Endothelial cell of umbilical vein (primary cell): Measurements from ENCODE around the gene EDEM1. TPM values are rescaled to one million over a fixed set of nuclear protein-coding genes. Genes with fewer than 3 reads are reported as not detected.

Experiments
- BruUV-seq: library from RNA; stranded (reverse); fragments of 400-500 nt; replicated peaks from 2 replicates; lab custom pipeline; 2021; lab: Mats Ljungman, UMichigan
- CTCF ChIA-PET: fragments of 300-600, 350-600 bp; sonication (Branson Sonifier 250); formaldehyde crosslinking; loops from one replicate; lab custom pipeline; 2021; ENCODE audit warnings: antibody characterized with exemption, inconsistent platforms; lab: Charles Lee
- POLR2A ChIA-PET: fragments of 300-600, 350-600 bp; sonication (Branson Sonifier 250); formaldehyde crosslinking; loops from one replicate; lab custom pipeline; 2021; ENCODE audit warnings: antibody characterized with exemption, inconsistent platforms; lab: Charles Lee
- DNase-seq: peaks from one replicate; pipeline ENCODE4 v3.0.0-alpha.2; 2011; ENCODE audit warnings: low read depth, low spot score
- FAIRE-seq: peaks from 2 replicates; lab custom pipeline; 2011; peaks lifted over from hg19 to GRCh38; lab: Jason Lieb, UNC
- H2AFZ ChIP-seq: 2 replicates; pipeline ENCODE4 v1.6.0; 2012; ENCODE audit warnings: low read depth, low read length, control low read depth, inconsistent platforms
- H3K27ac ChIP-seq: 2 replicates; pipeline ENCODE4 v1.5.1; 2011; ENCODE audit warnings: low read depth, mild to moderate bottlenecking, control low read depth, low read length, moderate library complexity; ENCODE audit not compliant: insufficient read depth
- H3K27me3 ChIP-seq, 2 experiments: 2 replicates each; pipeline versions ENCODE4 v1.6.0 to v1.6.1; 2011; ENCODE audit warnings: low read length in 2 of 2, mixed read lengths in 1 of 2; ENCODE audit not compliant: control insufficient read depth in 2 of 2, insufficient read depth in 2 of 2
- H3K36me3 ChIP-seq, 2 experiments: 2 replicates in 1 of 2; 3 replicates in 1 of 2; pipeline ENCODE4 v1.5.1; 2011; ENCODE audit warnings: low read length in 2 of 2, mild to moderate bottlenecking in 1 of 2, moderate library complexity in 1 of 2; ENCODE audit not compliant: control insufficient read depth in 2 of 2, insufficient read depth in 2 of 2; ENCODE audit errors: extremely low read depth in 1 of 2
- H3K4me1 ChIP-seq: 3 replicates; pipeline ENCODE4 v1.5.1; 2011; ENCODE audit warnings: mild to moderate bottlenecking, low read length; ENCODE audit not compliant: control insufficient read depth, insufficient read depth; ENCODE audit errors: extremely low read depth
- H3K4me2 ChIP-seq: 2 replicates; pipeline ENCODE4 v1.6.1; 2011; ENCODE audit warnings: low read length, control low read depth, mixed read lengths; ENCODE audit not compliant: insufficient read depth
- H3K4me3 ChIP-seq, 3 experiments: fragments of 200-600 bp in 1 of 3; sonication (generic), shearing (Covaris generic) in 1 of 3; replicated peaks in 1 of 3; 2 replicates each; pipeline ENCODE4 v1.5.1; 2011 to 2016; ENCODE audit warnings: control low read depth in 3 of 3, low read length in 3 of 3, mild to moderate bottlenecking in 2 of 3, inconsistent platforms in 1 of 3, low read depth in 1 of 3, moderate library complexity in 1 of 3; ENCODE audit not compliant: insufficient read depth in 1 of 3
- H3K79me2 ChIP-seq: 2 replicates; pipeline ENCODE4 v1.6.0; 2012; ENCODE audit warnings: low read length, inconsistent platforms; ENCODE audit not compliant: control insufficient read depth, insufficient read depth
- H3K9ac ChIP-seq: replicated peaks from 2 replicates; pipeline ENCODE3; 2011; ENCODE audit warnings: low read length, control low read depth; ENCODE audit not compliant: insufficient read depth; ENCODE audit errors: extremely low read depth
- H3K9me1 ChIP-seq: replicated peaks from 3 replicates; pipeline ENCODE4 v1.6.0; 2011; ENCODE audit warnings: mild to moderate bottlenecking, low read length; ENCODE audit not compliant: control insufficient read depth, insufficient read depth; ENCODE audit errors: extremely low read depth
- H3K9me3 ChIP-seq: replicated peaks from 2 replicates; pipeline ENCODE4 v1.5.1; 2012; ENCODE audit warnings: low read length, inconsistent platforms; ENCODE audit not compliant: control insufficient read depth, insufficient read depth
- H4K20me1 ChIP-seq: replicated peaks from 2 replicates; pipeline ENCODE3; 2011; ENCODE audit warnings: mild to moderate bottlenecking, low read length; ENCODE audit not compliant: control insufficient read depth, insufficient read depth; ENCODE audit errors: extremely low read depth
- EZH2 ChIP-seq: IDR thresholded peaks from 2 replicates; pipeline ENCODE4 v1.6.1; 2012; ENCODE audit warnings: borderline replicate concordance, low read depth, mild to moderate bottlenecking, moderate library complexity, low read length, inconsistent platforms; ENCODE audit not compliant: severe bottlenecking
- FOS ChIP-seq: IDR thresholded peaks from 2 replicates; pipeline ENCODE4 v1.6.1; 2011; ENCODE audit warnings: mild to moderate bottlenecking, low read length, moderate library complexity, borderline replicate concordance; ENCODE audit not compliant: insufficient read depth
- GATA2 ChIP-seq: IDR thresholded peaks from 2 replicates; pipeline ENCODE4 v1.7.0; 2011; ENCODE audit warnings: low read depth, mild to moderate bottlenecking, moderate library complexity, mixed read lengths, low read length; ENCODE audit not compliant: insufficient read length, insufficient read depth
- JUN ChIP-seq: IDR thresholded peaks from 2 replicates; pipeline ENCODE4 v1.6.1; 2011; ENCODE audit warnings: borderline replicate concordance, low read depth; ENCODE audit not compliant: insufficient read length, insufficient read depth
- MYC ChIP-seq: IDR thresholded peaks from one replicate; pipeline ENCODE4 v1.6.1; 2011; ENCODE audit warnings: mild to moderate bottlenecking, low read depth, low read length
- POLR2A ChIP-seq: IDR thresholded peaks from 2 replicates; pipeline ENCODE4 v1.6.1; 2012; ENCODE audit warnings: low read depth, mild to moderate bottlenecking, control low read depth, low read length
- POLR2AphosphoS5 ChIP-seq: IDR thresholded peaks from 2 replicates; pipeline ENCODE4 v1.6.1; 2012; ENCODE audit warnings: low read depth, mild to moderate bottlenecking, control low read depth, low read length, moderate library complexity; ENCODE audit not compliant: insufficient read depth
- dilution Hi-C: fragments of 300-500 bp; cut with MboI; formaldehyde crosslinking; loops from one replicate; pipeline ENCODE4 v1.15.0; 2019; ENCODE audit warnings: low sequenced_read_pairs; ENCODE audit not compliant: extremely low pct_ligation_motif_present
- intact Hi-C: fragments of 100-400 bp; cut with micrococcal nuclease; formaldehyde crosslinking; loops from one replicate; pipeline ENCODE4 v1.10.0; 2022
- polyA plus RNA-seq, 4 experiments: library from polyadenylated mRNA; depleted of rRNA in 3 of 4; stranded (reverse) in 3 of 4; unstranded in 1 of 4; fragments of >200 nt; gene quantifications; 2 replicates each; pipeline versions ENCODE4 v1.2.1 to v1.2.3, GENCODE V29; 2011 to 2012; ENCODE audit warnings: missing spikeins in 1 of 4
- total RNA-seq: library from RNA; stranded (reverse); gene quantifications from 2 replicates; pipeline ENCODE4 v1.2.3, GENCODE V29; 2021
- TF ChIP-seq, protein P1 (sequence below), 2 donors: IDR thresholded peaks; 1 replicate in 1 of 2; 2 replicates in 1 of 2; pipeline ENCODE4 v1.5.1; 2011; ENCODE audit warnings: low read length in 2 of 2, mild to moderate bottlenecking in 2 of 2, moderate library complexity in 2 of 2, control low read depth in 1 of 2, inconsistent platforms in 1 of 2, low read depth in 1 of 2; ENCODE audit not compliant: insufficient read depth in 1 of 2; ENCODE audit errors: extremely low read depth in 1 of 2
- TF ChIP-seq, protein P2 (sequence below): IDR thresholded peaks from 2 replicates; pipeline ENCODE4 v1.6.1; 2011; ENCODE audit not compliant: insufficient read depth, insufficient read length

EDEM1 gene
- total and polyA plus RNA-seq, 2 donors (not counting 3 experiments of a cell fraction or from before 2014, with no cell fraction given), result 19.4 to 61.1 TPM

DNA sequence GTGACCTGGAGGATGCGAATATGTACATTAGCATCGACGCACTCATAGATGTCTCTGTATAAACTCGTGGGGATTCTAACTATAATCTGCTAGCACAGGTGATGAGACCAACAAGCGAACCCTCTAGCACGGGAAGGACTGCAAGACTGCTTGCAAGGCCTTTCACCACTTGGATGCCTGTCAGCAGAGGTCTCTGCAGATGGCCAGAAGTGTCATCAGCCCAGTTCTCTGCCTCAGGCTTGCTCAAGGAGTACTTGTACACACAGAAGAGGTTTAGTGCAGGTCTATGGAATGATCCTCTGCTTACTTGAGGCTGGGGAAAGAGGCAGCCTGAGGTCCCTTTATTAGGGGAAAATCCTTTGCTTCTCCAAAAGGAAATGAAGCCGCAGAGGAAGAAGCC is 48.1 kb downstream of the EDEM1 start:
- no peaks in the 10 kb centered on the region for H3K36me3 ChIP-seq
- ChIA-PET POLR2A (no interaction called here), CTCF (no interaction called here)
- no peaks in the 10 kb centered on the region for H3K27me3 ChIP-seq
- no peaks in the 10 kb centered on the region for H4K20me1 ChIP-seq
- no peaks in the 10 kb centered on the region for H3K9me3 ChIP-seq
- no peaks in the 10 kb centered on the region for H3K9me1 ChIP-seq
- no peak overlapping the region for H3K4me3 ChIP-seq
- intact Hi-C loops, result no loop called here
- H3K27ac ChIP-seq, result no peak overlapping the region
- TF ChIP-seq JUN, result no peak
- TF ChIP-seq, protein P1, sequence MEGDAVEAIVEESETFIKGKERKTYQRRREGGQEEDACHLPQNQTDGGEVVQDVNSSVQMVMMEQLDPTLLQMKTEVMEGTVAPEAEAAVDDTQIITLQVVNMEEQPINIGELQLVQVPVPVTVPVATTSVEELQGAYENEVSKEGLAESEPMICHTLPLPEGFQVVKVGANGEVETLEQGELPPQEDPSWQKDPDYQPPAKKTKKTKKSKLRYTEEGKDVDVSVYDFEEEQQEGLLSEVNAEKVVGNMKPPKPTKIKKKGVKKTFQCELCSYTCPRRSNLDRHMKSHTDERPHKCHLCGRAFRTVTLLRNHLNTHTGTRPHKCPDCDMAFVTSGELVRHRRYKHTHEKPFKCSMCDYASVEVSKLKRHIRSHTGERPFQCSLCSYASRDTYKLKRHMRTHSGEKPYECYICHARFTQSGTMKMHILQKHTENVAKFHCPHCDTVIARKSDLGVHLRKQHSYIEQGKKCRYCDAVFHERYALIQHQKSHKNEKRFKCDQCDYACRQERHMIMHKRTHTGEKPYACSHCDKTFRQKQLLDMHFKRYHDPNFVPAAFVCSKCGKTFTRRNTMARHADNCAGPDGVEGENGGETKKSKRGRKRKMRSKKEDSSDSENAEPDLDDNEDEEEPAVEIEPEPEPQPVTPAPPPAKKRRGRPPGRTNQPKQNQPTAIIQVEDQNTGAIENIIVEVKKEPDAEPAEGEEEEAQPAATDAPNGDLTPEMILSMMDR (IDR thresholded peaks at IDR 0.05; ENCODE audit: extremely low read depth in 1 of 2, insufficient read depth in 1 of 2, low read depth in 1 of 2, low read length in 2 of 2), result no peak
- no peak for TF ChIP-seq GATA2
- TF ChIP-seq POLR2AphosphoS5, result no peak
- TF ChIP-seq POLR2A, result no peak
- no peak for TF ChIP-seq MYC
- TF ChIP-seq FOS, result no peak
- no peak for TF ChIP-seq EZH2
- TF ChIP-seq, protein P2, sequence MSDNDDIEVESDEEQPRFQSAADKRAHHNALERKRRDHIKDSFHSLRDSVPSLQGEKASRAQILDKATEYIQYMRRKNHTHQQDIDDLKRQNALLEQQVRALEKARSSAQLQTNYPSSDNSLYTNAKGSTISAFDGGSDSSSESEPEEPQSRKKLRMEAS, result no peak
- H3K4me2 ChIP-seq, result no peak overlapping the region
- no peaks in the 10 kb centered on the region for H3K79me2 ChIP-seq
- H3K4me1 ChIP-seq, result no peaks in the 10 kb centered on the region
- FAIRE-seq, result no peak
- no peak for DNase-seq
- H3K9ac ChIP-seq, result no peak overlapping the region
- no TSS peak for BruUV-seq
- dilution Hi-C loops, result no loop called here
- no peak overlapping the region for H2AFZ ChIP-seq
